HL-60 (cell line): ENCODE results near the gene TMPRSS6.

Source experiments
- CTCF ChIP-seq: IDR thresholded peaks from one replicate; pipeline ENCODE4 v1.5.1; 2011; ENCODE audit warnings: low read length, control low read depth, inconsistent platforms; ENCODE audit not compliant: insufficient read depth
- GABPA ChIP-seq: IDR thresholded peaks from 2 replicates; pipeline ENCODE4 v1.6.1; 2012; ENCODE audit warnings: low read depth
- POLR2AphosphoS5 ChIP-seq: IDR thresholded peaks from 2 replicates; pipeline ENCODE4 v1.6.1; 2012; ENCODE audit warnings: low read depth
- REST ChIP-seq: IDR thresholded peaks from 2 replicates; pipeline ENCODE4 v1.6.1; 2012; ENCODE audit warnings: low read depth; ENCODE audit not compliant: insufficient replicate concordance
- SPI1 ChIP-seq: IDR thresholded peaks from 2 replicates; pipeline ENCODE4 v1.6.1; 2012; ENCODE audit warnings: low read depth, mild to moderate bottlenecking, borderline replicate concordance

GRCh38 chr22:37079668-37080171 lies 29.8 kb downstream of the TMPRSS6 start:
- TF ChIP-seq CTCF (no peak), GABPA (no peak), POLR2AphosphoS5 (no peak), REST (no peak), SPI1 (no peak; the same call in 1 of the 2 replicates)
